HepG2 (cell line): ENCODE data around the gene CPNE2. TPM values are rescaled to one million over a fixed set of nuclear protein-coding genes. Genes with fewer than 3 reads are reported as not detected.

Source experiments
- ATAC-seq: fragments of 200-7000 bp; cut with Tn5 transposase; 3 replicates; pipeline ENCODE4 v1.9.1; 2020; ENCODE audit warnings: mild to moderate bottlenecking, moderate library complexity
- BruUV-seq: library from RNA; stranded (reverse); fragments of 400-500 nt; replicated peaks from 2 replicates; lab custom pipeline; 2021; lab: Mats Ljungman, UMichigan
- CTCF ChIA-PET: fragments of 300-600 bp; formaldehyde crosslinking; extraction: SDS; loops from one replicate; lab custom pipeline; 2021; ENCODE audit warnings: low total read pairs, inconsistent platforms, low intra/inter-chr PET ratio; lab: Yijun Ruan, JAX
- POLR2A ChIA-PET: fragments of 350-600 bp; sonication (Branson Sonifier 250); formaldehyde crosslinking; loops from one replicate; lab custom pipeline; 2020; ENCODE audit warnings: antibody characterized with exemption, inconsistent platforms; lab: Yijun Ruan, JAX
- DNase-seq: peaks from one replicate; pipeline ENCODE4 v3.0.0-alpha.2; 2015; ENCODE audit warnings: low spot score
- FAIRE-seq: peaks from 3 replicates; lab custom pipeline; 2011; peaks lifted over from hg19 to GRCh38; lab: Jason Lieb, UNC
- H2AFZ ChIP-seq: one replicate; pipeline ENCODE4 v1.6.1; 2011; ENCODE audit warnings: low read length, inconsistent platforms
- H3K27ac ChIP-seq: fragments of 300-600 bp; 3 replicates; pipeline ENCODE4 v1.8.0; 2011; ENCODE audit warnings: mixed run types, mild to moderate bottlenecking, mixed read lengths, low read length, inconsistent platforms; ENCODE audit not compliant: insufficient read depth; ENCODE audit errors: extremely low read length
- H3K27me3 ChIP-seq, 2 experiments: fragments of 200-600 bp in 1 of 2; 2 replicates in 1 of 2; 3 replicates in 1 of 2; pipeline versions ENCODE4 v1.6.0 to v1.8.0; 2011; ENCODE audit warnings: low read length in 2 of 2, mild to moderate bottlenecking in 2 of 2, moderate library complexity in 2 of 2, inconsistent platforms in 1 of 2; ENCODE audit not compliant: insufficient read depth in 2 of 2, control insufficient read depth in 1 of 2
- H3K36me3 ChIP-seq, 2 experiments: fragments of 200-600 bp in 1 of 2; replicated peaks in 1 of 2; 2 replicates in 1 of 2; 3 replicates in 1 of 2; pipeline versions ENCODE4 v1.5.1 to v1.8.0; 2011; ENCODE audit warnings: low read length in 2 of 2, inconsistent platforms in 1 of 2; ENCODE audit not compliant: insufficient read depth in 2 of 2, control insufficient read depth in 1 of 2
- H3K4me1 ChIP-seq: 2 replicates; pipeline ENCODE4 v1.5.1; 2012; ENCODE audit warnings: low read length, inconsistent platforms; ENCODE audit not compliant: insufficient read depth
- H3K4me2 ChIP-seq: 2 replicates; pipeline ENCODE4 v1.6.0; 2011; ENCODE audit warnings: low read depth, low read length, inconsistent platforms
- H3K4me3 ChIP-seq, 3 experiments: fragments of 200-600 bp in 1 of 3; sonication (generic), shearing (Covaris generic) in 1 of 3; replicated peaks in 1 of 3; 2 replicates each; pipeline ENCODE4 v1.5.1; 2011 to 2016; ENCODE audit warnings: low read length in 3 of 3, inconsistent platforms in 2 of 3, low read depth in 2 of 3, mild to moderate bottlenecking in 2 of 3, control low read depth in 1 of 3, mixed read lengths in 1 of 3; ENCODE audit not compliant: insufficient read depth in 1 of 3
- H3K79me2 ChIP-seq: one replicate; pipeline ENCODE4 v1.6.1; 2011; ENCODE audit warnings: low read length, inconsistent platforms; ENCODE audit not compliant: insufficient read depth
- H3K9ac ChIP-seq: 2 replicates; pipeline ENCODE4 v1.6.0; 2011; ENCODE audit warnings: mild to moderate bottlenecking, low read depth, low read length, inconsistent platforms; ENCODE audit not compliant: insufficient read depth
- H3K9me3 ChIP-seq: 2 replicates; pipeline ENCODE4 v1.5.1; 2012; ENCODE audit warnings: mild to moderate bottlenecking, low read length
- H4K20me1 ChIP-seq: 2 replicates; pipeline ENCODE4 v1.6.0; 2011; ENCODE audit warnings: inconsistent platforms, mild to moderate bottlenecking, low read length, moderate library complexity; ENCODE audit not compliant: insufficient read depth
- HCFC1 ChIP-seq: fragments of 150-350 bp; IDR thresholded peaks from 2 replicates; pipeline ENCODE4 v1.6.1; 2014; ENCODE audit warnings: low read depth, low read length
- KMT2B ChIP-seq: IDR thresholded peaks from 2 replicates; pipeline ENCODE4 v1.6.1; 2016; ENCODE audit warnings: missing genetic modification reagents, missing compliant biosample characterization
- NFYC ChIP-seq: IDR thresholded peaks from 2 replicates; pipeline ENCODE4 v1.6.1; 2016; ENCODE audit warnings: missing genetic modification reagents, missing compliant biosample characterization
- NR2F6 ChIP-seq, 2 experiments: IDR thresholded peaks; 2 replicates each; pipeline ENCODE4 v1.6.1; 2016; ENCODE audit warnings: antibody characterized with exemption in 1 of 2, mild to moderate bottlenecking in 1 of 2
- SMARCC2 ChIP-seq: fragments of 450-650 bp; IDR thresholded peaks from 2 replicates; pipeline ENCODE4 v1.6.1; 2017; ENCODE audit warnings: antibody characterized with exemption, mild to moderate bottlenecking
- TAF1 ChIP-seq: sonication (generic); formaldehyde crosslinking; IDR thresholded peaks from 2 replicates; pipeline ENCODE4 v1.4.0; 2020; ENCODE audit warnings: missing genetic modification reagents
- TCF7L2 ChIP-seq: IDR thresholded peaks from 2 replicates; pipeline ENCODE4 v1.6.1; 2011; ENCODE audit warnings: mild to moderate bottlenecking, low read depth, low read length, moderate library complexity
- YY1 ChIP-seq: IDR thresholded peaks from 2 replicates; pipeline ENCODE4 v1.6.1; 2011; ENCODE audit warnings: low read length, low read depth, moderate library complexity, mild to moderate bottlenecking; ENCODE audit not compliant: insufficient read depth, insufficient replicate concordance
- ZNF296 ChIP-seq: sonication (generic); formaldehyde crosslinking; conservative IDR thresholded peaks from 2 replicates; pipeline ENCODE4 v1.5.0; 2020; ENCODE audit warnings: mild to moderate bottlenecking, missing genetic modification reagents
- ZNF367 ChIP-seq: sonication (generic); formaldehyde crosslinking; IDR thresholded peaks from 2 replicates; pipeline ENCODE4 v1.4.0; 2020; ENCODE audit warnings: missing genetic modification reagents, borderline replicate concordance
- WGBS: methylation state at CpG from one replicate; pipeline ENCODE4 v1.1.6; 2017; ENCODE audit warnings: low lambda C conversion rate; 5-methylcytosine and 5-hydroxymethylcytosine counted together
- in situ Hi-C: cut with HindIII; loops from 2 replicates; pipeline ENCODE4 v1.10.0; 2017; ENCODE audit warnings: low pct_unique_long_range_greater_than_20kb; ENCODE audit not compliant: extremely low pct_ligation_motif_present
- intact Hi-C: fragments of 100-400 bp; cut with micrococcal nuclease; formaldehyde crosslinking; loops from one replicate; pipeline ENCODE4 v1.10.0; 2022; ENCODE audit not compliant: unreplicated experiment
- polyA plus RNA-seq, 8 experiments: library from polyadenylated mRNA; depleted of rRNA in 3 of 8; stranded (reverse) in 7 of 8; unstranded in 1 of 8; fragments of >200 nt; fragmentation: Illumina TruSeq in 4 of 8; extraction: Trizol in 4 of 8; gene quantifications; 2 replicates each; pipeline versions ENCODE4 v1.2.1 to v1.2.3, GENCODE V29; 2011 to 2016; ENCODE audit warnings: low read depth in 4 of 8, missing spikeins in 1 of 8, mixed read lengths in 1 of 8; ENCODE audit not compliant: insufficient read depth in 1 of 8
- total RNA-seq, 5 experiments: library from RNA; depleted of rRNA; stranded (reverse); fragments of >200 nt; fragmentation: Illumina TruSeq; extraction: Trizol; gene quantifications; 2 replicates each; pipeline ENCODE4 v1.2.3, GENCODE V29; 2016; ENCODE audit warnings: low read depth in 1 of 5
- TF ChIP-seq, protein P1 (sequence below): fragments of 450-650 bp; IDR thresholded peaks from 2 replicates; pipeline ENCODE4 v1.6.1; 2017
- TF ChIP-seq, protein P2 (sequence below): sonication (generic); formaldehyde crosslinking; IDR thresholded peaks from 2 replicates; pipeline ENCODE4 v1.4.0; 2020; ENCODE audit warnings: mild to moderate bottlenecking, missing genetic modification reagents, borderline replicate concordance

CPNE2 gene
- total and polyA plus RNA-seq, 2 of the 13 experiments (the other 11 are each of a cell fraction or from before 2014, with no cell fraction given) = 10.6 to 23.3 TPM

DNA sequence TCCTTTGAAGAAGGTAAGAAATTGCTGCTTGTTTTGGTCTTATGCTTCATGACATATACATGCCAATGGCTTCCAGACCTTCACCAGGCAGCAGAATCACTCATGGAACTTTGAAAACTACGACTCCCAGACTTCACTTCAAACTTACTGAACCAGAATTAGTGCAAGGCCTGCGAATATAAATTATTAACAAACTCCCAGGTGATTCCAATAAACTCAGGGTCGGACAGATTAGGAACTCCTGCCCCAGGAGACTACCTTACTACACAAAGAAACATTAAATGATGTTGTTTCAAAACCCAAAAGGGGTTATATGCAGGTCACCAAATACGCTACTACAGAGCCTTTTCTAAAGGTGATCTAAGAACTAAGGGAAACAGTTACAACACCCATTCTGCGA lies 73.1 kb downstream of the CPNE2 start:
- H3K4me2 ChIP-seq = no peak overlapping the region
- H2AFZ ChIP-seq = no peak overlapping the region
- no peaks in the 10 kb centered on the region for H3K4me1 ChIP-seq
- no peak overlapping the region for H3K9ac ChIP-seq
- H3K27ac ChIP-seq = no peak overlapping the region
- no TSS peak for BruUV-seq
- H4K20me1 ChIP-seq = no peaks in the 10 kb centered on the region
- TF ChIP-seq TCF7L2 (no peak), YY1 (no peak), SMARCC2 (no peak), NR2F6 (IDR thresholded peaks at IDR 0.05) (no peak), NR2F6 (CRISPR knock-in tag; IDR thresholded peaks at IDR 0.05) (no peak)
- TF ChIP-seq, protein P1, sequence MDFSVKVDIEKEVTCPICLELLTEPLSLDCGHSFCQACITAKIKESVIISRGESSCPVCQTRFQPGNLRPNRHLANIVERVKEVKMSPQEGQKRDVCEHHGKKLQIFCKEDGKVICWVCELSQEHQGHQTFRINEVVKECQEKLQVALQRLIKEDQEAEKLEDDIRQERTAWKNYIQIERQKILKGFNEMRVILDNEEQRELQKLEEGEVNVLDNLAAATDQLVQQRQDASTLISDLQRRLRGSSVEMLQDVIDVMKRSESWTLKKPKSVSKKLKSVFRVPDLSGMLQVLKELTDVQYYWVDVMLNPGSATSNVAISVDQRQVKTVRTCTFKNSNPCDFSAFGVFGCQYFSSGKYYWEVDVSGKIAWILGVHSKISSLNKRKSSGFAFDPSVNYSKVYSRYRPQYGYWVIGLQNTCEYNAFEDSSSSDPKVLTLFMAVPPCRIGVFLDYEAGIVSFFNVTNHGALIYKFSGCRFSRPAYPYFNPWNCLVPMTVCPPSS = no peak
- no peaks in the 10 kb centered on the region for H3K79me2 ChIP-seq
- in situ Hi-C loops (loop anchor here (5.0 kb wide), 1 partner anchor 73 kb away; the partner anchor contains the start of gene CPNE2), intact Hi-C loops (no loop called here)
- no peaks in the 10 kb centered on the region for H3K9me3 ChIP-seq
- CTCF ChIA-PET = no interaction called here
- ATAC-seq (no peak), FAIRE-seq (no peak), DNase-seq (no peak)
- POLR2A ChIA-PET = no interaction called here
- H3K4me3 ChIP-seq = no peak overlapping the region
- peaks cover 18 to 57% of the 10 kb centered on the region in 2 experiments for H3K36me3 ChIP-seq
- WGBS = 93% methylated on average over 5 of the region's 5 CpGs
- no peaks in the 10 kb centered on the region for H3K27me3 ChIP-seq

DNA sequence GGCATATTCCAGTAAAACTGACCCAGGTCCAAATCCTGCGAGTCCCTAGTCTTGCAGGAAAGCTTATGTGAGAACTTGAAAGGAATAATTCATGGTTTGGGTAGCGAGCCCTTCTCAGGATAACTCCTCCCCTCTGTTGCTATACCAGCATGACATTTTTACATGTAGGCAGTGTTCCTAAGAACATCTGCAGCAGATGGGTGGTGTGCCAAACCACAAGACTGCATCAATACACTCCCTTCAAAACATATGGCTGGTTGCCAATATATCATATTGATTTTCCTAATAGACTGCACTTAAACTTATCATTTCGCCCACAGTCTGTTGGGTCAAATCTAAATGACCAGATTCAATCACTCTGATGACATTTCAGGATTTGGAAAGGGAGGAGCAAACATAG lies 73.6 kb downstream of the CPNE2 start:
- no peak for FAIRE-seq
- in situ Hi-C loops = loop anchor here (5.0 kb wide), 1 partner anchor 74 kb away; the partner anchor contains the start of gene CPNE2
- TF ChIP-seq NFYC (CRISPR knock-in tag) (no peak), KMT2B (no peak), TAF1 (no peak), ZNF367 (CRISPR knock-in tag) (no peak), HCFC1 (no peak), ZNF296 (CRISPR knock-in tag) (no peak)
- TF ChIP-seq, protein P2, sequence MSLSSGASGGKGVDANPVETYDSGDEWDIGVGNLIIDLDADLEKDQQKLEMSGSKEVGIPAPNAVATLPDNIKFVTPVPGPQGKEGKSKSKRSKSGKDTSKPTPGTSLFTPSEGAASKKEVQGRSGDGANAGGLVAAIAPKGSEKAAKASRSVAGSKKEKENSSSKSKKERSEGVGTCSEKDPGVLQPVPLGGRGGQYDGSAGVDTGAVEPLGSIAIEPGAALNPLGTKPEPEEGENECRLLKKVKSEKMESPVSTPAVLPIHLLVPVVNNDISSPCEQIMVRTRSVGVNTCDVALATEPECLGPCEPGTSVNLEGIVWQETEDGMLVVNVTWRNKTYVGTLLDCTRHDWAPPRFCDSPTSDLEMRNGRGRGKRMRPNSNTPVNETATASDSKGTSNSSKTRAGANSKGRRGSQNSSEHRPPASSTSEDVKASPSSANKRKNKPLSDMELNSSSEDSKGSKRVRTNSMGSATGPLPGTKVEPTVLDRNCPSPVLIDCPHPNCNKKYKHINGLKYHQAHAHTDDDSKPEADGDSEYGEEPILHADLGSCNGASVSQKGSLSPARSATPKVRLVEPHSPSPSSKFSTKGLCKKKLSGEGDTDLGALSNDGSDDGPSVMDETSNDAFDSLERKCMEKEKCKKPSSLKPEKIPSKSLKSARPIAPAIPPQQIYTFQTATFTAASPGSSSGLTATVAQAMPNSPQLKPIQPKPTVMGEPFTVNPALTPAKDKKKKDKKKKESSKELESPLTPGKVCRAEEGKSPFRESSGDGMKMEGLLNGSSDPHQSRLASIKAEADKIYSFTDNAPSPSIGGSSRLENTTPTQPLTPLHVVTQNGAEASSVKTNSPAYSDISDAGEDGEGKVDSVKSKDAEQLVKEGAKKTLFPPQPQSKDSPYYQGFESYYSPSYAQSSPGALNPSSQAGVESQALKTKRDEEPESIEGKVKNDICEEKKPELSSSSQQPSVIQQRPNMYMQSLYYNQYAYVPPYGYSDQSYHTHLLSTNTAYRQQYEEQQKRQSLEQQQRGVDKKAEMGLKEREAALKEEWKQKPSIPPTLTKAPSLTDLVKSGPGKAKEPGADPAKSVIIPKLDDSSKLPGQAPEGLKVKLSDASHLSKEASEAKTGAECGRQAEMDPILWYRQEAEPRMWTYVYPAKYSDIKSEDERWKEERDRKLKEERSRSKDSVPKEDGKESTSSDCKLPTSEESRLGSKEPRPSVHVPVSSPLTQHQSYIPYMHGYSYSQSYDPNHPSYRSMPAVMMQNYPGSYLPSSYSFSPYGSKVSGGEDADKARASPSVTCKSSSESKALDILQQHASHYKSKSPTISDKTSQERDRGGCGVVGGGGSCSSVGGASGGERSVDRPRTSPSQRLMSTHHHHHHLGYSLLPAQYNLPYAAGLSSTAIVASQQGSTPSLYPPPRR (CRISPR knock-in tag) = no peak

More for the DNA sequence above, 73.6 kb downstream of the CPNE2 start:
- ATAC-seq (no peak), DNase-seq (no peak)
- Histone ChIP-seq H3K36me3 (peaks cover 16 to 56% of the 10 kb centered on the region in 2 experiments), H2AFZ (no peak overlapping the region), H3K27me3 (no peaks in the 10 kb centered on the region), H4K20me1 (no peaks in the 10 kb centered on the region), H3K9ac (no peak overlapping the region), H3K4me3 (no peak overlapping the region), H3K79me2 (no peaks in the 10 kb centered on the region), H3K27ac (no peak overlapping the region), H3K4me2 (no peak overlapping the region), H3K9me3 (no peaks in the 10 kb centered on the region), H3K4me1 (no peaks in the 10 kb centered on the region)
- ChIA-PET POLR2A (no interaction called here), CTCF (no interaction called here)
- intact Hi-C loops = no loop called here
- BruUV-seq = no TSS peak
- WGBS = 98% methylated on average over 3 of the region's 3 CpGs
